ACC112 (cell line): ENCODE measurements around the gene USH2A.

Experiments
- H2AFZ ChIP-seq: fragments of 200-600 bp; sonication (generic); one replicate; pipeline ENCODE4 v1.6.0; 2017; ENCODE audit warnings: antibody characterized with exemption, low read length; ENCODE audit not compliant: unreplicated experiment
- H3K27ac ChIP-seq: fragments of 200-600 bp; sonication (generic); 2 replicates; pipeline ENCODE4 v1.5.1; 2014; ENCODE audit warnings: low read depth, mild to moderate bottlenecking, antibody characterized with exemption, low read length, moderate library complexity
- H3K27me3 ChIP-seq: fragments of 200-600 bp; sonication (generic); 2 replicates; pipeline ENCODE4 v1.6.1; 2014; ENCODE audit warnings: mild to moderate bottlenecking, antibody characterized with exemption, low read length, moderate library complexity, mixed read lengths; ENCODE audit not compliant: insufficient read depth
- H3K36me3 ChIP-seq: fragments of 200-600 bp; sonication (generic); 2 replicates; pipeline ENCODE4 v1.6.1; 2016; ENCODE audit warnings: mild to moderate bottlenecking, antibody characterized with exemption, low read length, moderate library complexity, mixed read lengths; ENCODE audit not compliant: insufficient read depth
- H3K4me1 ChIP-seq: fragments of 200-600 bp; sonication (generic); one replicate; pipeline ENCODE4 v1.6.1; 2016; ENCODE audit warnings: low read length, mixed read lengths; ENCODE audit not compliant: insufficient read depth, unreplicated experiment, control insufficient read depth
- H3K4me3 ChIP-seq: fragments of 200-600 bp; sonication (generic); 2 replicates; pipeline ENCODE4 v1.5.1; 2014; ENCODE audit warnings: mild to moderate bottlenecking, low read depth, low read length
- H3K79me2 ChIP-seq: fragments of 200-600 bp; sonication (generic); one replicate; pipeline ENCODE4 v1.6.0; 2016; ENCODE audit warnings: low read length; ENCODE audit not compliant: control insufficient read depth, unreplicated experiment, insufficient read depth

USH2A gene

DNA sequence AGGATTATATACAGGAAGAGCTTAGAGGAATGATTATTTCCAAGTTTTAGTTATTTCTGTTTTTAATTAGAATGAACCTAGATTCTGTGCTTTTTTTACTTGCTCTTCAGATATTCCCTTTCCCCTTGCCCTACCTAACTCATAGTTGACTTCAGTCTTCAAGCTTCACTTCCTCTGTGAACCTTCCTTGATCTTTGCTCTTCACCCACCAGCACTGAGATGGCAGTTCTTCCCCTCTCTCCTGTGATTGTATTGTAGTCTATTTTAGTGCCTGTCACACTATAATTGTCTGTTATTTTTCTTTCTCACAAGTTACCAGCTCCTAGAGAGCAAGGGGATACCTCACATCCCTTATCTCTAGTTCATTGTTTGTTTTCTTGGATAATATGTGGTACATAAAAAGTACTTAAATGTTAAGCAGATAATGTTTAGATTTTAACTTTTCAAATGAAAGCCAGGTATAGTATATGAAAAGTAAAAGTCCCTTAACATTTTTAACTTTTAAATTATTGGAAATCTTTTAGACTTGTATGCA lies 822.9 kb downstream of the USH2A start:
- Histone ChIP-seq H2AFZ (no peak overlapping the region), H3K27me3 (no peaks in the 10 kb centered on the region), H3K27ac (no peak overlapping the region), H3K36me3 (peaks cover 15% of the 10 kb centered on the region), H3K79me2 (peaks cover 3% of the 10 kb centered on the region), H3K4me3 (no peak overlapping the region), H3K4me1 (peaks cover 9% of the 10 kb centered on the region)

DNA sequence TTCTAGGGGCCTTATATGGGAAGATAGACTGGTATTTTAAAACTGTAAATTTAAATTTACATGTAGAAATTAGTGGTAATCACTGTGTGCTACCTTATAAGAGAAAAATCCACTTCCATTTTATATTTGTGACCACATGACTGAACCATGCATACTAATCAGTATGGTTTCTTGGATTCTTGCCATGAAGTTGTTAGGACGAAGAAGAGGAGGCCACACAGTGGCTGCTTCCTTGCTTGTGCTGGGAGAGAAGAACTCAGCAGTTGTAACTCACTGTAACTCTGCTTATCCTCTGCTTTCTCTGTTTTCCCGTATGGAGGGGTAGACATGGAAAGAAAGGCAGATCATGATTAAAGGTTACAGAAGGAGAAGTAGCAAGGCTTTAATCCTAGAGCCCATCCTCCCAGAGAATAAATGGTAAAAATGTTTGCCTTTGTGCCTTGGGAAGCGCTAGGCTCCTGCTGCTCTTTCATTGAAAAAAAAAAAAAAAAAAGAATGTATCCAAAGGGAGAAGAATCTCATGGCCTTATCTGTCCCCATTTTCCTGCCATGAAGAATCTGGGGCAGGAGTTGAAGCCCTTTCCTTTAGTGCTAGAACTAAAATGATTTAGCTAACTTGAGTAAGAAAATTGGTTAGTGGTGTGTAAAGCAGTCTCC lies 823.7 kb downstream of the USH2A start:
- no peak overlapping the region for H3K27ac ChIP-seq
- no peaks in the 10 kb centered on the region for H3K27me3 ChIP-seq
- peaks cover 14% of the 10 kb centered on the region for H3K4me1 ChIP-seq
- peaks cover 3% of the 10 kb centered on the region for H3K79me2 ChIP-seq
- H2AFZ ChIP-seq, result no peak overlapping the region
- H3K4me3 ChIP-seq, result no peak overlapping the region
- peaks cover 15% of the 10 kb centered on the region for H3K36me3 ChIP-seq

- Histone ChIP-seq H3K27me3 (no peaks in the 10 kb centered on the region), H3K4me1 (peaks cover 15% of the 10 kb centered on the region), H3K4me3 (no peak overlapping the region), H3K36me3 (peaks cover 15% of the 10 kb centered on the region), H3K79me2 (peaks cover 3% of the 10 kb centered on the region), H2AFZ (no peak overlapping the region), H3K27ac (no peak overlapping the region)
These were observed 825.3 kb downstream of the USH2A start for GRCh38 chr1:215597961-215598360.

GRCh38 chr1:215595231-215595630 lies 828.0 kb downstream of the USH2A start:
- Histone ChIP-seq H3K4me3 (no peak overlapping the region), H2AFZ (no peak overlapping the region), H3K27ac (no peak overlapping the region), H3K27me3 (no peaks in the 10 kb centered on the region), H3K36me3 (peaks cover 12% of the 10 kb centered on the region), H3K4me1 (peaks cover 10% of the 10 kb centered on the region), H3K79me2 (peaks cover 6% of the 10 kb centered on the region)

DNA sequence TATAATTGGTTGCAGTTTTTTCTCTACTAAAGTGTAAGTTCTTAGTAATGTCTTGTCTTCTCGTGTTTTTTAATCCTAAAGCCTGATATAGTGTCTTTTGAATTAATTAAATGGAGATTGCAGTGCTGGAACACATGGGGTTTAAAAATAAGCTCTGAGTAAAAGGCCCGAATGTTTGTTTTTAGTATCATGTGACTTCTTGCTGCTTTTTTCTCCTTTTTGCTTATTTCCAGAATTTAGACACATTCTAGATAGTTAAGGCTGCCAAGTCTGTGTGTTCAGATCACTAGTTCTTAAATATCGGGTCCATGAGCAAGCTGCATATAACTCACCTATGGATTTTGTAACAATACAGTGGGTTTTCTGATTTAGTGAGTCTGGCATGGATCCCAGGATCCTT lies 828.6 kb downstream of the USH2A start:
- peaks cover 6% of the 10 kb centered on the region for H3K79me2 ChIP-seq
- peaks cover 10% of the 10 kb centered on the region for H3K4me1 ChIP-seq
- H3K4me3 ChIP-seq, result no peak overlapping the region
- H3K27ac ChIP-seq, result no peak overlapping the region
- peaks cover 12% of the 10 kb centered on the region for H3K36me3 ChIP-seq
- H2AFZ ChIP-seq, result no peak overlapping the region
- no peaks in the 10 kb centered on the region for H3K27me3 ChIP-seq

- Histone ChIP-seq H3K79me2 (peaks cover 6% of the 10 kb centered on the region), H3K4me3 (no peak overlapping the region), H3K36me3 (peaks cover 9% of the 10 kb centered on the region; the same call in 1 of the 2 replicates), H3K4me1 (peaks cover 10% of the 10 kb centered on the region), H3K27me3 (no peaks in the 10 kb centered on the region), H2AFZ (no peak overlapping the region), H3K27ac (no peak overlapping the region)
These were observed 832.3 kb downstream of the USH2A start for GRCh38 chr1:215590779-215591491.

DNA sequence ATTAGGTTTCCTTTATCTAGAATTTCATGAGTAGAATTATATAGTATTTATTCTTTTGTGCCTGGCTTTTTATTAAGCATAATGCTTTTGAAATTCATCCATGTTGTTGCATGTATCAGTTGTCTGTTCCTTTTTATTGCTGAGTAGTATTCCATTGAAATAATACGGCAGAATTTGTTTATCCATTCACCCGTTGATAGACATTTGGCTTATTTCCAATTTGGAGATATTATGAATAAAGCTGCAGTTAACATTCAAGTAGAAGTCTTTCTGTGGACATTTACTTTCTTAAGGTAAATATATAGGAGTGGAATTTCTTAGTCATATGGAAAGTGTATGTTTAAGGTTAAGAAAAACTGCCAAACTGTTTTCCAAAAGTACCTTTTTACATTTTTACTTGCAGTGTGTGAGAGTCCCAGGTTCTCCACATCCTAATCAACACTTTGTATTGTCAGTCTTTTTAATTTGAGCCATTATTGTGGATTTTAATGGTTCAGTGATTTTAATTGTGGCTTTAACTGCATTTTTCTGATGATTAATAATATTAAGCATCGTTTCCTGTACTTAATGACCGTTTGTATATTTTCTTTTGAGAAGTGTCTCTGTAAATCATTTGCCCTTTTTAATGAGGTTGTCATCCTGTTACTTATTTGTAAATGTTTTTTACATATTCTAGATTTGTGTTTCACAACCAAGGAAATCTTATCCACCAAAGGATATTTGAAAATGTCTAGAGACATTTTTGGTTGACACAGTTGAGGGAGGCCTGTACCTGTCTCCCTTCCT lies 833.4 kb downstream of the USH2A start:
- Histone ChIP-seq H3K27me3 (no peaks in the 10 kb centered on the region), H3K4me3 (no peak overlapping the region), H2AFZ (no peak overlapping the region), H3K79me2 (peaks cover 3% of the 10 kb centered on the region), H3K4me1 (peaks cover 8% of the 10 kb centered on the region), H3K36me3 (peaks cover 11% of the 10 kb centered on the region), H3K27ac (no peak overlapping the region)

GRCh38 chr1:215584389-215584788 lies 838.9 kb downstream of the USH2A start:
- H3K36me3 ChIP-seq, result peaks cover 50% of the 10 kb centered on the region
- H3K27ac ChIP-seq, result no peak overlapping the region
- no peaks in the 10 kb centered on the region for H3K4me1 ChIP-seq
- H3K4me3 ChIP-seq, result no peak overlapping the region
- no peaks in the 10 kb centered on the region for H3K27me3 ChIP-seq
- no peaks in the 10 kb centered on the region for H3K79me2 ChIP-seq
- no peak overlapping the region for H2AFZ ChIP-seq

DNA sequence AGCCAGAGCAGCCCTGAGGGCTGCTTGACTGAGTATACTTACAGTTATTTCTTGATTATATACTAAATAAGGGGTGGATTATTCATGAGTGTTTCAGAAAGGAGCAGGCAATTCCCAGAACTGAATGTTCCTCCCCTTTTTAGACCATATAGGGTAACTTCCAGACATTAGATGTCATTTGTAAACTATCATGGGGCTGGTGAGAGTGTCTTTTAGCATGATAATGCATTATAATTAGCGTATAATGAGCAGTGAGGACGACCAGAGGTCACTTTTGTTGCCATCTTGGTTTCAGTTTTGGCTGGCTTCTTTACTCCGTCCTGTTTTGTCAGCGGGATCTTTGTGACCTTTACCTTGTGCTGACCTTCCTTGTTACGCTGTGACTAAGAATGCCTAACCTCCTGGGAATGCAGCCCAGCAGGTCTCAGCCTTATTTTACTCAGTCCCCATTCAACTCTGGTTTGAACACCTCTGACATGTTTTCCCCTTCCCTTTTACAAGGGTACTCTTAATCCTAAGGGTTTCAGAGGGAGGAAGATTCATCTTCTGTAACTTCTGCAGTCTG lies 840.0 kb downstream of the USH2A start:
- Histone ChIP-seq H3K4me3 (no peak overlapping the region), H3K4me1 (no peaks in the 10 kb centered on the region), H2AFZ (no peak overlapping the region), H3K36me3 (peaks cover 58% of the 10 kb centered on the region), H3K27ac (no peak overlapping the region), H3K79me2 (no peaks in the 10 kb centered on the region), H3K27me3 (no peaks in the 10 kb centered on the region)

GRCh38 chr1:215581896-215582295 lies 841.4 kb downstream of the USH2A start:
- Histone ChIP-seq H3K36me3 (peaks cover 67% of the 10 kb centered on the region), H3K27me3 (no peaks in the 10 kb centered on the region), H3K4me3 (no peak overlapping the region), H3K27ac (no peak overlapping the region), H3K4me1 (no peaks in the 10 kb centered on the region), H2AFZ (no peak overlapping the region), H3K79me2 (no peaks in the 10 kb centered on the region)
